Measurements from ENCODE around the gene LGALS3. TPM values are rescaled to one million over a fixed set of nuclear protein-coding genes. Genes with fewer than 3 reads are reported as not detected.

LGALS3 gene
- polyA plus RNA-seq, 1 donor (not counting 4 experiments of a cell fraction or from before 2014, with no cell fraction given), result 193 TPM

DNA sequence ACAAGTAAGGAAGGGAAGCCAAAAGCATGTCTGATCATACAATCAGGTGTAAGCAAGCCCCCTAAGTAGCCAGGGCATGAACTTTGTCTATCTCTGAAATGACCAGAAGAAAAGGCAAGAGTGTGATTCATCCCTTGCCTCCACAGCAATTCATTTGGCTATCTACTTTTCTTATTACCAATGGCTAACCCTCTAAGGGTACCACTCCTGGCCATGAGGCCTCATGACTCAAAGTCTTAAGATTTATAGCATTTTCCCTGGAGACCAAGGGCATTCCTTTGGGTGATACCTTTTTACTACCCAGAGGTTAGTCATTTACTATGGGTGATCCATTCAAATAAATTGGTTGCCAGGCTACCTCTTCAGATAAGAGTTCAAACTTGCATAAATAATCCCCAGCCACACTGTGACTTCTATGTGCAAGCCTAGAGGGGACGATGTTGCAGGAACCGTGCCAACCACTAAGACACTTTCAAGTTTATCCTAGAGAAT, 1.5 kb upstream of the LGALS3 start:
- Histone ChIP-seq H2AFZ (ENCODE audit: control insufficient read depth, low read length) (no peak overlapping the region), H3K9ac (ENCODE audit: control insufficient read depth, extremely low read depth, insufficient read depth, low read length) (no peak overlapping the region), H3K4me1 (ENCODE audit: control insufficient read depth, extremely low read depth, insufficient read depth, low read length) (peaks cover 42% of the 10 kb centered on the region), H3K27me3 (ENCODE audit: control insufficient read depth, extremely low read depth, insufficient read depth, low read length) (no peaks in the 10 kb centered on the region), H3K36me3 (ENCODE audit: control insufficient read depth in 2 of 2, extremely low read depth in 1 of 2, insufficient read depth in 2 of 2, low read length in 2 of 2) (no peaks in the 10 kb centered on the region), H3K4me3 (ENCODE audit: control insufficient read depth in 2 of 3, extremely low read depth in 1 of 3, insufficient read depth in 2 of 3, low read depth in 1 of 3, low read length in 3 of 3) (no peak overlapping the region), H3K9me3 (ENCODE audit: control insufficient read depth, low read depth, low read length) (no peaks in the 10 kb centered on the region), H3K4me2 (ENCODE audit: control insufficient read depth, extremely low read depth, insufficient read depth, low read depth, low read length) (peak overlapping the region; percentile 8), H3K9me1 (ENCODE audit: control insufficient read depth, extremely low read depth, insufficient read depth, low read length) (no peaks in the 10 kb centered on the region), H3K27ac (ENCODE audit: control insufficient read depth, insufficient read depth, low read length) (peak overlapping the region; percentile 92), H4K20me1 (ENCODE audit: control insufficient read depth, extremely low read depth, insufficient read depth, low read length) (peaks cover 2% of the 10 kb centered on the region), H3K79me2 (ENCODE audit: control insufficient read depth, insufficient read depth, low read length) (peaks cover 30% of the 10 kb centered on the region)
- no peak for FAIRE-seq
- no peak for DNase-seq (ENCODE audit: low read depth, low spot score)
- TF ChIP-seq EZH2 (IDR thresholded peaks at IDR 0.05; ENCODE audit: low read length), result no peak
- TF ChIP-seq, protein P1, sequence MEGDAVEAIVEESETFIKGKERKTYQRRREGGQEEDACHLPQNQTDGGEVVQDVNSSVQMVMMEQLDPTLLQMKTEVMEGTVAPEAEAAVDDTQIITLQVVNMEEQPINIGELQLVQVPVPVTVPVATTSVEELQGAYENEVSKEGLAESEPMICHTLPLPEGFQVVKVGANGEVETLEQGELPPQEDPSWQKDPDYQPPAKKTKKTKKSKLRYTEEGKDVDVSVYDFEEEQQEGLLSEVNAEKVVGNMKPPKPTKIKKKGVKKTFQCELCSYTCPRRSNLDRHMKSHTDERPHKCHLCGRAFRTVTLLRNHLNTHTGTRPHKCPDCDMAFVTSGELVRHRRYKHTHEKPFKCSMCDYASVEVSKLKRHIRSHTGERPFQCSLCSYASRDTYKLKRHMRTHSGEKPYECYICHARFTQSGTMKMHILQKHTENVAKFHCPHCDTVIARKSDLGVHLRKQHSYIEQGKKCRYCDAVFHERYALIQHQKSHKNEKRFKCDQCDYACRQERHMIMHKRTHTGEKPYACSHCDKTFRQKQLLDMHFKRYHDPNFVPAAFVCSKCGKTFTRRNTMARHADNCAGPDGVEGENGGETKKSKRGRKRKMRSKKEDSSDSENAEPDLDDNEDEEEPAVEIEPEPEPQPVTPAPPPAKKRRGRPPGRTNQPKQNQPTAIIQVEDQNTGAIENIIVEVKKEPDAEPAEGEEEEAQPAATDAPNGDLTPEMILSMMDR (optimal IDR thresholded peaks at IDR 0.05 in 1 of 3, IDR thresholded peaks at IDR 0.05 in 1 of 3, conservative IDR thresholded peaks at IDR 0.05 in 1 of 3; ENCODE audit: extremely low read depth in 1 of 3, insufficient read depth in 2 of 3, low read length in 3 of 3), result no peak
- dilution Hi-C loops (cut with MboI; ENCODE audit: extremely low pct_ligation_motif_present, low sequenced_read_pairs), result no loop called here

DNA sequence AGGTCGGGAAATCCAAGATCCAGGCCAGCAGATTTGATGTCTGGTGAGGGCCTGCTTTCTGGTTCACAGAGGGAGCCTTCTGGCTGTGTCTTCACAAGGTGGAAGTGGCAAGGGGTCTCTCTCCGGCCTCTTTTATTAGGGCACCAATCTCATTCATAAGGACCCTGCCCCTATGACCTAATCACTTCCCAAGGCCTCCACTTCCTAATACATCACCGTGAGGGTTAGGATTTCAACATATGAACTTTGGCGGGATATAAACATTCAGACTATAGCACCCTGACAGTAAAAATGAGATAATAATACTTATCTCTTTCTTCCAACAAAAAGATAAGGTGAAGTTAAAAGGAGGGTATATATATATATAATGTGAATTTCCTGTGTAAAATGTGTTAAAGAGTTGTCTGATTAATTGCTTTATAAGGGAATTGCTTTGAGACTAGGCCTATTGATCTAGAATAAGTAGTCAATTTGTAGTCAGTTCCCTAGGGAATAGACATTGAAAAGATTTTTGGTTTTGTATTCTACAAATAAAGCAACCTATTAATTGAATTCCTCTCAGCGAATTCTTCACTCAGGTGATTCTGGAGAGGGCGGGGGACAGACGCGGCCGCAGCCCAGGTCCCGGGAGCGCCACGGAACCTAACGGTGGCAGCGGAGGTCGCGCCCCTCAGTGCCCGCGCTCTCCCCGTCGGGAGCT, 516 bp upstream of the LGALS3 start:
- H3K27ac ChIP-seq (ENCODE audit: control insufficient read depth, insufficient read depth, low read length), result peak overlapping the region; percentile 92
- H3K79me2 ChIP-seq (ENCODE audit: control insufficient read depth, insufficient read depth, low read length), result peaks cover 38% of the 10 kb centered on the region
- H3K9me3 ChIP-seq (ENCODE audit: control insufficient read depth, low read depth, low read length), result no peaks in the 10 kb centered on the region
- H3K4me1 ChIP-seq (ENCODE audit: control insufficient read depth, extremely low read depth, insufficient read depth, low read length), result peaks cover 39% of the 10 kb centered on the region
- peak overlapping the region; percentile 80 to 96 (median 85) for H3K4me3 ChIP-seq (ENCODE audit: control insufficient read depth in 2 of 3, extremely low read depth in 1 of 3, insufficient read depth in 2 of 3, low read depth in 1 of 3, low read length in 3 of 3)
- dilution Hi-C loops (cut with MboI; ENCODE audit: extremely low pct_ligation_motif_present, low sequenced_read_pairs), result no loop called here
- peak overlapping the region; percentile 96 for H3K9ac ChIP-seq (ENCODE audit: control insufficient read depth, extremely low read depth, insufficient read depth, low read length)
- FAIRE-seq, result no peak
- no peak for TF ChIP-seq EZH2 (IDR thresholded peaks at IDR 0.05; ENCODE audit: low read length)
- TF ChIP-seq, protein P1 (optimal IDR thresholded peaks at IDR 0.05 in 1 of 3, IDR thresholded peaks at IDR 0.05 in 1 of 3, conservative IDR thresholded peaks at IDR 0.05 in 1 of 3; ENCODE audit: extremely low read depth in 1 of 3, insufficient read depth in 2 of 3, low read length in 3 of 3), result no peak
- H3K4me2 ChIP-seq (ENCODE audit: control insufficient read depth, extremely low read depth, insufficient read depth, low read depth, low read length), result peak overlapping the region; percentile 97
- DNase-seq (ENCODE audit: low read depth, low spot score), result no peak
- H2AFZ ChIP-seq (ENCODE audit: control insufficient read depth, low read length), result peak overlapping the region; percentile 38
- no peaks in the 10 kb centered on the region for H3K9me1 ChIP-seq (ENCODE audit: control insufficient read depth, extremely low read depth, insufficient read depth, low read length)
- no peaks in the 10 kb centered on the region for H3K27me3 ChIP-seq (ENCODE audit: control insufficient read depth, extremely low read depth, insufficient read depth, low read length)
- peaks cover 2% of the 10 kb centered on the region for H4K20me1 ChIP-seq (ENCODE audit: control insufficient read depth, extremely low read depth, insufficient read depth, low read length)
- H3K36me3 ChIP-seq (ENCODE audit: control insufficient read depth in 2 of 2, extremely low read depth in 1 of 2, insufficient read depth in 2 of 2, low read length in 2 of 2), result peaks cover 0 to 6% of the 10 kb centered on the region in 2 experiments

All from keratinocyte (primary cell).